ENCODE results near the gene NMNAT2. TPM values are rescaled to one million over a fixed set of nuclear protein-coding genes. Genes with fewer than 3 reads are reported as not detected.

The NMNAT2 gene
- total and polyA plus RNA-seq, 2 of the 8 experiments (the other 6 are each of a cell fraction or from before 2014, with no cell fraction given): 6.5 to 20.9 TPM

DNA sequence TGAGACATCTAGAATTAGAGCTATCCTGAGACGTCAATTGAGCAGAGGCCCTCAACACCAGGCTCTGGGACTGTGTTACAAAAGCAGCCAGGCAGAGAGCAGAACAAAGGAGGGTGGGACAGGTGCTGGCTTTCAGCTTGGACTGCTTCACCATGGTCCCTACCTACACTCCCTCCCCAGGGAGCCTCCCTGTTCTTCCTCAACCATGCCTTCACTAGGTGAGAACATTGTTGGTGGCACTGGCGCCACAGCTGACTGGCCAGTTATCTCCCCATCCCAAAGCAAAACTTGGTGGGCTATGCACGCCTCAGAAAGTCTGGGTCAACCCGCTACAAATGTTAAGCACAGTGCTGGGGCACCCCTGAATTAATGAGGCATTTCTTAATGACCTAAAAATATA lies 87.8 kb downstream of the NMNAT2 start:
- DNase-seq (ENCODE audit: low read depth in 1 of 2, low spot score in 2 of 2) (no peak), FAIRE-seq (no peak)
- Histone ChIP-seq H3K9me3 (ENCODE audit: insufficient read depth in 2 of 2, low read depth in 1 of 2, low read length in 1 of 2) (no peaks in the 10 kb centered on the region), H3K23me2 (ENCODE audit: low read depth, low read length) (no peaks in the 10 kb centered on the region), H4K5ac (ENCODE audit: insufficient read length, low read depth, low read length) (no peak overlapping the region), H3K4me2 (ENCODE audit: insufficient read depth in 1 of 2, low read depth in 2 of 2, low read length in 2 of 2) (peak overlapping the region in 1 of 2 experiments; percentile 36; a peak in 2 of 4 replicates), H3K56ac (replicated peaks; ENCODE audit: insufficient read length, low read depth, low read length) (no peak overlapping the region), H4K20me1 (replicated peaks in 1 of 2; ENCODE audit: control insufficient read depth in 1 of 2, insufficient read depth in 2 of 2, low read length in 2 of 2) (no peaks in the 10 kb centered on the region), H2BK15ac (ENCODE audit: low read length) (peak overlapping the region; percentile 51; the same call in 1 of the 2 replicates), H4K91ac (replicated peaks; ENCODE audit: insufficient read length, low read length) (peak overlapping the region; percentile 12), H3K23ac (ENCODE audit: insufficient read length) (no peak overlapping the region), H3K27ac (ENCODE audit: low read depth, low read length) (no peak overlapping the region), H2AK5ac (ENCODE audit: low read depth, low read length) (peak overlapping the region; percentile 87; the same call in 1 of the 2 replicates), H2BK20ac (ENCODE audit: low read length) (peak overlapping the region; percentile 88; the same call in 1 of the 2 replicates), H3K4ac (replicated peaks; ENCODE audit: insufficient read length, low read depth, low read length) (no peak overlapping the region), H2BK5ac (ENCODE audit: low read depth, low read length) (peak overlapping the region; percentile 46; the same call in 1 of the 2 replicates), H3K9ac (replicated peaks in 1 of 4; ENCODE audit: extremely low read depth in 1 of 4, low read depth in 3 of 4, low read length in 3 of 4) (no peak overlapping the region), H2AFZ (ENCODE audit: low read length) (no peak overlapping the region), H3K79me2 (ENCODE audit: control insufficient read depth in 1 of 2, insufficient read depth in 2 of 2, low read length in 2 of 2) (no peaks in the 10 kb centered on the region), H3K4me3 (ENCODE audit: extremely low read depth in 1 of 4, insufficient read depth in 2 of 4, low read depth in 3 of 4, low read length in 4 of 4) (0 out of 8 replicates have a peak overlapping the region, but pooled peaks of 1 of the 4 experiments have one; percentile 15), H3K79me1 (ENCODE audit: low read depth, low read length) (no peaks in the 10 kb centered on the region), H3K14ac (ENCODE audit: insufficient read length) (no peak overlapping the region), H3K4me1 (replicated peaks in 1 of 4; ENCODE audit: control insufficient read depth in 3 of 4, insufficient read depth in 4 of 4, low read length in 3 of 4) (peaks cover 0 to 20% (median 16%) of the 10 kb centered on the region in 4 experiments; a peak in 6 of 7 replicates), H2BK12ac (ENCODE audit: low read depth, low read length) (peak overlapping the region; percentile 97), H3K18ac (ENCODE audit: extremely low read depth, low read length) (peak overlapping the region; percentile 63), H3K36me3 (ENCODE audit: control insufficient read depth in 2 of 4, insufficient read depth in 4 of 4, low read length in 3 of 4) (no peaks in the 10 kb centered on the region), H3K27me3 (replicated peaks in 1 of 4; ENCODE audit: control insufficient read depth in 3 of 4, extremely low read depth in 1 of 4, insufficient read depth in 3 of 4, low read length in 3 of 4) (no peaks in the 10 kb centered on the region), H2BK120ac (replicated peaks; ENCODE audit: low read depth, low read length) (no peak overlapping the region), H4K8ac (ENCODE audit: extremely low read depth, insufficient read depth, low read length) (no peak overlapping the region)
- ChIA-PET POLR2A (ENCODE audit: partially characterized antibody) (interaction anchor here (1.3 to 3.6 kb wide), 2 partner anchors 8 to 87 kb away, joined by 3 to 13 read pairs; partner anchors contain the start of gene NMNAT2), CTCF (ENCODE audit: partially characterized antibody) (interaction anchor here (0.8 to 3.0 kb wide), 7 partner anchors 14 to 302 kb away, joined by 3 to 20 read pairs (median 4); no protein-coding TSS in a partner anchor)
- 94% methylated on average over 4 of the region's 4 CpGs; no CpG with 5 or more reads in 1 of the 2 experiments for WGBS, 2 experiments (ENCODE audit: extremely low coverage in 1 of 2, insufficient coverage in 1 of 2, insufficient read length in 1 of 2, insufficient replicate concordance in 2 of 2, low coverage in 1 of 2, low lambda C conversion rate in 2 of 2, missing lambda C conversion rate in 1 of 2)
- no peak for TF ChIP-seq BRCA1 (IDR thresholded peaks at IDR 0.05; ENCODE audit: low read depth, low read length)
- TF ChIP-seq ASH2L (IDR thresholded peaks at IDR 0.05; ENCODE audit: low read length): no peak
- TF ChIP-seq CEBPB (IDR thresholded peaks at IDR 0.05; ENCODE audit: low read depth, low read length): no peak
- no peak for TF ChIP-seq POLR2AphosphoS5 (IDR thresholded peaks at IDR 0.05; ENCODE audit: low read depth, low read length)
